ENCODE measurements around the gene THOC6.

The THOC6 gene

GRCh38 chr16:2979669-2980226, 44.1 kb upstream of the THOC6 start:
- peak; percentile 32 for DNase-seq (ENCODE audit: extremely low spot score)
- POLR2A ChIA-PET, result interaction anchor here (0.6 to 3.5 kb wide), 24 partner anchors 8 to 112 kb away, joined by 3 to 40 read pairs (median 4); partner anchors contain the start of genes FLYWCH2, KREMEN2, PAQR4 and TNFRSF12A
- CTCF ChIA-PET, result interaction anchor here (0.6 kb wide), 1 partner anchor 125 kb away, joined by 6 read pairs; no protein-coding TSS in a partner anchor
- TF ChIP-seq, protein P1, sequence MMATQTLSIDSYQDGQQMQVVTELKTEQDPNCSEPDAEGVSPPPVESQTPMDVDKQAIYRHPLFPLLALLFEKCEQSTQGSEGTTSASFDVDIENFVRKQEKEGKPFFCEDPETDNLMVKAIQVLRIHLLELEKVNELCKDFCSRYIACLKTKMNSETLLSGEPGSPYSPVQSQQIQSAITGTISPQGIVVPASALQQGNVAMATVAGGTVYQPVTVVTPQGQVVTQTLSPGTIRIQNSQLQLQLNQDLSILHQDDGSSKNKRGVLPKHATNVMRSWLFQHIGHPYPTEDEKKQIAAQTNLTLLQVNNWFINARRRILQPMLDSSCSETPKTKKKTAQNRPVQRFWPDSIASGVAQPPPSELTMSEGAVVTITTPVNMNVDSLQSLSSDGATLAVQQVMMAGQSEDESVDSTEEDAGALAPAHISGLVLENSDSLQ (IDR thresholded peaks at IDR 0.05), result peak; percentile 93
- TF ChIP-seq BHLHE40 (IDR thresholded peaks at IDR 0.05; ENCODE audit: borderline replicate concordance) (no peak), HDGF (IDR thresholded peaks at IDR 0.05; ENCODE audit: borderline replicate concordance) (no peak), CTBP1 (IDR thresholded peaks at IDR 0.05; ENCODE audit: borderline replicate concordance) (no peak), ARNT (IDR thresholded peaks at IDR 0.05) (no peak), FOXK2 (IDR thresholded peaks at IDR 0.05) (no peak), FOXM1 (IDR thresholded peaks at IDR 0.05; ENCODE audit: borderline replicate concordance) (no peak), ELF4 (IDR thresholded peaks at IDR 0.05) (no peak)

- peak; percentile 99 for DNase-seq (ENCODE audit: extremely low spot score)
- CTCF ChIA-PET, result interaction anchor here (0.6 to 1.0 kb wide), 5 partner anchors 38 to 124 kb away, joined by 3 to 6 read pairs (median 3); partner anchors contain the start of genes HCFC1R1 and THOC6
Measured at GRCh38 chr16:2980227-2981176, 43.3 kb upstream of the THOC6 start, which contains the start of gene PKMYT1. TSS of gene PKMYT1 (minus strand) at chr16:2980446. CDS start at chr16:2979657, 789 bp downstream.

DNA sequence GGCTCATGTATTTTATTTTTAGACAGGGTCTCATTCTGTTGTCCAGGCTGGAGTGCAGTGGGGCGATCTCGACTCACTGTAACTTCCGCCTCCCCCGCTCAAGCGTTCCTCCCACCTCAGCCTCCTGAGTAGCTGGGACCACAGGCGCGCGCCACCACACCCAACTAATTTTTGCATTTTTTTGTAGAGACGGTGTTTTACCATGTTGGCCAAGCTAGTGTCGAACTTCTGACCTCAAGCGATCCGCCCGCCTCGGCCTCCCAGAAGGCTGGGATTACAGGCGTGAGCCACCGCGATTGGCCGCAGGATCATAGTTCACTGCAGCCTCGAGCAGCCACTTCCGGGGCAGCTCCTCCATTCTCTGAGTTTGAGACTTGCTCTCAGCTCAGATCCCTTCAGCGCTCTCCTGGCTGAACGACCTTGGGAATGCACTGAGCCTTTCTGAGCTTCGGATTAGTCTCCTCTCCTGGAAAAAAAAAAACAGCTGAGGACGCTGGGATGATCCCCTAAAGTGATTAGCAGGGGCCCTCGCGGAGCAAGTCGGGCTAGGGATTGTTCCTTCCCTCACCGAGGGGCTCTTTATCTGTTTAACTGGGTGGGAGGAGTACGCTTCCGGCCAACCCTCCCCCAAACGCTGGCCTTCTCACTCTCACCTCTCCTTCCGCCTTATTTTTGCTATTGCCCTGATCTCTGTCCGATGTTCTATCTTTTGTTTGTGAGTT, 42.5 kb upstream of the THOC6 start:
- CTCF ChIA-PET, result interaction anchor here (0.9 to 1.0 kb wide), 2 partner anchors 37 to 47 kb away, joined by 3 to 4 read pairs; no protein-coding TSS in a partner anchor
- POLR2A ChIA-PET, result interaction anchor here (1.0 to 3.5 kb wide), 12 partner anchors 9 to 50 kb away, joined by 3 to 40 read pairs (median 6); partner anchors contain the start of genes KREMEN2, PAQR4 and TNFRSF12A
- TF ChIP-seq, protein P1 (IDR thresholded peaks at IDR 0.05), result no peak
- no peak for TF ChIP-seq FOXM1 (IDR thresholded peaks at IDR 0.05; ENCODE audit: borderline replicate concordance)
- TF ChIP-seq HDGF (IDR thresholded peaks at IDR 0.05; ENCODE audit: borderline replicate concordance), result no peak
- no peak for TF ChIP-seq ARNT (IDR thresholded peaks at IDR 0.05)
- TF ChIP-seq CTBP1 (IDR thresholded peaks at IDR 0.05; ENCODE audit: borderline replicate concordance), result no peak
- TF ChIP-seq L3MBTL2 (conservative IDR thresholded peaks at IDR 0.05), result no peak
- TF ChIP-seq BHLHE40 (IDR thresholded peaks at IDR 0.05; ENCODE audit: borderline replicate concordance), result no peak
- no peak for TF ChIP-seq SUZ12 (IDR thresholded peaks at IDR 0.05)
- TF ChIP-seq LEF1 (IDR thresholded peaks at IDR 0.05; ENCODE audit: borderline replicate concordance), result no peak
- TF ChIP-seq NFRKB (IDR thresholded peaks at IDR 0.05), result no peak
- no peak for TF ChIP-seq ELF4 (IDR thresholded peaks at IDR 0.05)
- TF ChIP-seq ZNF384 (IDR thresholded peaks at IDR 0.05), result no peak
- TF ChIP-seq SP1 (IDR thresholded peaks at IDR 0.05), result no peak
- TF ChIP-seq FOXA1 (IDR thresholded peaks at IDR 0.05), result no peak
- no peak for TF ChIP-seq FOXK2 (IDR thresholded peaks at IDR 0.05)
- TF ChIP-seq TARDBP (IDR thresholded peaks at IDR 0.05), result no peak
- no peak for DNase-seq (ENCODE audit: extremely low spot score)

More at GRCh38 chr16:2980227-2981176, 43.3 kb upstream of the THOC6 start, which contains the start of gene PKMYT1:
- POLR2A ChIA-PET, result interaction anchor here (0.6 to 3.5 kb wide), 28 partner anchors 8 to 154 kb away, joined by 3 to 40 read pairs (median 4); partner anchors contain the start of genes FLYWCH2, KREMEN2, PAQR4 and TNFRSF12A
- peak; percentile 21; the same call in 1 of the 2 replicates for TF ChIP-seq L3MBTL2 (conservative IDR thresholded peaks at IDR 0.05)
- TF ChIP-seq FOXA1 (IDR thresholded peaks at IDR 0.05), result no peak

GRCh38 chr16:2981899-2982250, 42.0 kb upstream of the THOC6 start:
- ChIA-PET CTCF (interaction anchor here (0.7 to 0.9 kb wide), 2 partner anchors 12 to 37 kb away, joined by 4 read pairs; no protein-coding TSS in a partner anchor), POLR2A (interaction anchor here (1.0 to 3.5 kb wide), 5 partner anchors 10 to 41 kb away, joined by 3 to 40 read pairs (median 8); partner anchors contain the start of genes KREMEN2 and PAQR4)
- DNase-seq (ENCODE audit: extremely low spot score), result no peak
- TF ChIP-seq SP1 (IDR thresholded peaks at IDR 0.05) (no peak), ARNT (IDR thresholded peaks at IDR 0.05) (no peak), HDGF (IDR thresholded peaks at IDR 0.05; ENCODE audit: borderline replicate concordance) (no peak), BHLHE40 (IDR thresholded peaks at IDR 0.05; ENCODE audit: borderline replicate concordance) (no peak), NFRKB (IDR thresholded peaks at IDR 0.05) (no peak), ZNF384 (IDR thresholded peaks at IDR 0.05) (no peak), SUZ12 (IDR thresholded peaks at IDR 0.05) (no peak), ELF4 (IDR thresholded peaks at IDR 0.05) (no peak)

- DNase-seq (ENCODE audit: extremely low spot score), result no peak
- CTCF ChIA-PET, result interaction anchor here (0.7 kb wide), 1 partner anchor 11 kb away, joined by 4 read pairs; no protein-coding TSS in a partner anchor
- TF ChIP-seq HDGF (IDR thresholded peaks at IDR 0.05; ENCODE audit: borderline replicate concordance) (no peak), ZNF384 (IDR thresholded peaks at IDR 0.05) (no peak), SUZ12 (IDR thresholded peaks at IDR 0.05) (no peak), SP1 (IDR thresholded peaks at IDR 0.05) (no peak), BHLHE40 (IDR thresholded peaks at IDR 0.05; ENCODE audit: borderline replicate concordance) (no peak), NFRKB (IDR thresholded peaks at IDR 0.05) (no peak)
- TF ChIP-seq, protein P1 (IDR thresholded peaks at IDR 0.05), result no peak
- POLR2A ChIA-PET, result interaction anchor here (1.1 to 3.5 kb wide), 2 partner anchors 17 to 31 kb away, joined by 3 to 30 read pairs; partner anchors contain the start of gene KREMEN2
Measured at GRCh38 chr16:2982402-2982801, 41.4 kb upstream of the THOC6 start.
